ENCODE results near the gene TESK1.

DNA sequence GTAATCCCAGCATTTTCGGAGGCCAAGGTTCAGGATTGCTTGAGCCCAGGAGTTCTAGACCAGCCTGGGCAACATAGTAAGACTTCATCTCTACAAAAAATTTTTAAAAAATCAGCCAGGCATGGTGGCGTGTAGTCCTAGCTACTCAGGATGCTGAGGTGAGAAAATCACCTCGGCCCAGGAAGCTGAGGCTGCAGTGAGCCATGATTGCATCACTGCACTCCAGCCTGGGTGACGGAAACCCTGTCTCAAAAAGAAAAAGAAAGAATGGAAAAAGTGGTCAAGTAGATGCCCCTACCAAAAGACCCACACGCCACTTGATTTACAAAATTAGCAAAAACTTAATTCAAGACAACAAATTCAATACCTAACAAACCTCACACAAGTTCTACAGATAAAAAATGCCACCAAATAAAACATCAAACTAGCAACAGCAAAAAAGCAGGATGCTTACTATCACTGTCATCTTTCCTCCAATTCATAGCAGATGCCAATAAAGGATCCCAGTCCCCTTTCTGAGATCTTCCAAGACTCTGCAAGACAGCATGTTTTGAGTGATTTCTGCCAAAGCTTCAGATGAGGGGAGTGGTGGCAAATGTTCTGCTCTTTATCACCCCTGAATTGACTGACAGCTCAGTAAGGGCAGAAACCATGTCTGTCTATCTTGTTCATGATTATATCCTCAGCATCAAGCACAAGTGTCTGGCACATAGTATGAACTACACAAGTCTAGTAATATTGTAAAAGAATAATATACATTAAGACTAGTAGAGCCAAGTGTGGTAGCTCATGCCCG is 34.2 kb upstream of the TESK1 start:
- TF ChIP-seq NFE2L2 (IDR thresholded peaks at IDR 0.05; ENCODE audit: low read depth, low read length) (no peak), CTCF (conservative IDR thresholded peaks at IDR 0.05; ENCODE audit: low read depth, low read length) (no peak), RAD21 (IDR thresholded peaks at IDR 0.05; ENCODE audit: low read length) (no peak), ELK1 (IDR thresholded peaks at IDR 0.05; ENCODE audit: borderline replicate concordance, low read depth, low read length) (no peak), MAFK (IDR thresholded peaks at IDR 0.05; ENCODE audit: low read depth, low read length) (no peak), MAZ (IDR thresholded peaks at IDR 0.05; ENCODE audit: borderline replicate concordance, low read depth, low read length) (no peak), POLR2A (IDR thresholded peaks at IDR 0.05; ENCODE audit: low read depth, low read length) (no peak), RFX5 (IDR thresholded peaks at IDR 0.05; ENCODE audit: low read depth, low read length) (no peak), RCOR1 (IDR thresholded peaks at IDR 0.05; ENCODE audit: insufficient replicate concordance, low read length) (no peak), MXI1 (IDR thresholded peaks at IDR 0.05; ENCODE audit: borderline replicate concordance, low read depth, low read length) (no peak), FOS (IDR thresholded peaks at IDR 0.05; ENCODE audit: low read depth, low read length) (no peak)

Measured in IMR-90 (cell line).